Right kidney (tissue), 1 donor: ENCODE measurements around the gene FOXI2.

ENCODE experiments used
- DNase-seq: peaks from one replicate; pipeline ENCODE4 v3.0.0-alpha.2; 2016

Gene FOXI2

GRCh38 chr10:127740596-127740995, 3.6 kb downstream of the FOXI2 start:
- DNase-seq = no peak

- no peak for DNase-seq
These were observed 6.2 kb downstream of the FOXI2 start for GRCh38 chr10:127743205-127743604.

GRCh38 chr10:127744956-127745355, 8.0 kb downstream of the FOXI2 start:
- DNase-seq = peak; percentile 20

GRCh38 chr10:127745861-127746260, 8.9 kb downstream of the FOXI2 start:
- peak; percentile 13 for DNase-seq

- DNase-seq = no peak
These were observed 18.8 kb downstream of the FOXI2 start for GRCh38 chr10:127755753-127756152.

GRCh38 chr10:127756264-127756663, 19.3 kb downstream of the FOXI2 start:
- no peak for DNase-seq

GRCh38 chr10:127757033-127757432, 20.0 kb downstream of the FOXI2 start:
- DNase-seq = no peak

- DNase-seq = no peak
These were observed 22.3 kb downstream of the FOXI2 start for GRCh38 chr10:127759276-127759675.

GRCh38 chr10:127762925-127763324, 25.9 kb downstream of the FOXI2 start:
- no peak for DNase-seq

GRCh38 chr10:127774766-127775559, 38.0 kb downstream of the FOXI2 start:
- DNase-seq = peak; percentile 30

GRCh38 chr10:127776816-127777215, 39.8 kb downstream of the FOXI2 start:
- DNase-seq = no peak

GRCh38 chr10:127781412-127781811, 44.4 kb downstream of the FOXI2 start:
- no peak for DNase-seq

GRCh38 chr10:127787873-127788272, 50.9 kb downstream of the FOXI2 start:
- no peak for DNase-seq

GRCh38 chr10:127790066-127790624, 53.2 kb downstream of the FOXI2 start:
- no peak for DNase-seq
